ENCODE results near the gene LCE1F.

The LCE1F gene

DNA sequence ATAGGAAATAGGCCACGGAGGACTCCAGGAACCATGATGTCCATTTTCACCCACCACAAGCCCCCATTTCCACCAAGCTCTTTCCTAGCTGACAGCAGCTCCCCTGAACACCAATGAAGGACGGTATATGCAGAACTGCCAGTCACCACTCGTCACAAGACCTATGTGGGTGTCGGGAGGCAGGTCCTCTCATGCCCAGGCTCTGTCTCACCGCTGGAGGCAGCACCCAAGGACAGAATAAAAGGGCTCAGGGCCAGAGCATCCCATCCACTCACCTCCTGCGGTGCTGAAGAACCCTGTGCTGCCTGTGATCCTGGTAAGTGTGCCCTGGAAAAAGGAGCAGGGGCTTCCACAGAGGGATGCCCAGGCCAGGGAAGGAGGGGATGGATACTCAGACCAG, at the start of gene LCE1F:
Gene LCE1F, plus strand, starts transcription at position 266 of the 400 bp plus-strand sequence. CDS start 1,232 bp downstream, outside the sequence.
- no peaks in the 10 kb centered on the region for H3K4me1 ChIP-seq (ENCODE audit: insufficient read depth, low read length)
- no peaks in the 10 kb centered on the region for H3K36me3 ChIP-seq (ENCODE audit: insufficient read depth, low read length)
- H3K9ac ChIP-seq (ENCODE audit: low read depth, low read length), result no peak within 1 kb of the TSS
- no peaks in the 10 kb centered on the region for H3K9me3 ChIP-seq (ENCODE audit: control insufficient read depth, insufficient read depth, low read length)

DNA sequence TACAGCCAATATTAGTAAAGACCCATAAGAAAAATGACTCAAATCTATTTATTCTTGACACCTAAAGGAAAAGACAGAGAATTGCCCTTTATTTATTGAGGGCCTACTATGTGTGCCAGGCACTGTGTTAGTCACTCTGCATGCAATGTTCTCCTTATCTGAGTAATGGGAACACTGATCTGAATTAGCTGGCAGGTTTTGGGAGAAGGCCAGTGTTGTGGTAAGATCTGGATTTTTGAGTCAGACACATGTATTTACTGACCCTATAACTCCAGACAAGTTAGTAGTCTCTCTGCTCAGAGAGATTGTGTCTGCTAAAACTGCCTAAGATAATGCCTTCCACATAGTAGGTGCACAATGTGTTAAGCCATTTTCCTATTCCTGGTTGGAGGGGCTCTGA, 49.7 kb upstream of the LCE1F start:
- H3K4me1 ChIP-seq (ENCODE audit: insufficient read depth, low read length), result no peaks in the 10 kb centered on the region
- H3K9me3 ChIP-seq (ENCODE audit: control insufficient read depth, insufficient read depth, low read length), result no peaks in the 10 kb centered on the region

DNA sequence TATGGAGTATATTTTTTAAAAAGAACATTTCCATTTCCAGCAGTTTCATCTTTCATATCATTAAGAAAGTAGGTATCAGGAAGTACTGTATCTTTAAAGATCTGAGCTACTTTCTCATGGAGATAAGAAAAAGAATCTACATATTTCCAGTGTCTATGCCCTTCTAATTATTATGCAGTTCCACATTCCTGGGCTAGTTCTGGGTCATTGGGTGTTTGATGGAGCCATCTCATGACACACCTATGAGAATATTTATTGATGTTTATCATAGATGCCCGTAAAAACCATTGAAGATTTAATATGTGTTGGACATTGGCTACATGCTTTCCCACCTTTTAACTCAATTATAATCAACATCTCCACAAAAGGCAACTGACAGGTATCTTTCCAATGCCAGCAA, 46.0 kb upstream of the LCE1F start:
- Histone ChIP-seq H3K4me1 (ENCODE audit: insufficient read depth, low read length) (no peaks in the 10 kb centered on the region), H3K9ac (ENCODE audit: low read depth, low read length) (no peak overlapping the region), H3K36me3 (ENCODE audit: insufficient read depth, low read length) (no peaks in the 10 kb centered on the region), H3K9me3 (ENCODE audit: control insufficient read depth, insufficient read depth, low read length) (no peaks in the 10 kb centered on the region)

More for the DNA sequence above, 49.7 kb upstream of the LCE1F start:
- H3K36me3 ChIP-seq (ENCODE audit: insufficient read depth, low read length), result no peaks in the 10 kb centered on the region
- no peak overlapping the region for H3K9ac ChIP-seq (ENCODE audit: low read depth, low read length)

DNA sequence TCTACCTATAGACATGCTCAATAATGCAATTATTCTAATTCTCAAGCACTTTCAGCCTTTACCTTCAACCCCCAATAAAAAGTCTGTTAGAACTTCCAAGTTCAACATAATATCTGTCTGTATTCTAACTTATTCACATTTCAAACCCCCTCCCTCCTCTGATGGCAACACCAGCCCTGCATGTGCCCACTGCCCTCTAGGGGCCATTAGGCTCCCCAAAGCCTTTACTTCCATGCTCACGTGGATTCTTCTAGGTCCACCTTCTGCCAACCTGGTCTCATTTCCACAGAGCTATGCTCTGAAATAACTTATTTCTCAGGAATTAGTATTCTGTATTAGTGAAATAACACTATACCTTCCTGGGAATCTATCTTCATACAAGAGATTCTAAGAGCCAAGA, 39.3 kb upstream of the LCE1F start:
- no peaks in the 10 kb centered on the region for H3K9me3 ChIP-seq (ENCODE audit: control insufficient read depth, insufficient read depth, low read length)
- H3K4me1 ChIP-seq (ENCODE audit: insufficient read depth, low read length), result no peaks in the 10 kb centered on the region
- no peaks in the 10 kb centered on the region for H3K36me3 ChIP-seq (ENCODE audit: insufficient read depth, low read length)
- H3K9ac ChIP-seq (ENCODE audit: low read depth, low read length), result no peak overlapping the region

- no peaks in the 10 kb centered on the region for H3K9me3 ChIP-seq (ENCODE audit: control insufficient read depth, insufficient read depth, low read length)
- H3K36me3 ChIP-seq (ENCODE audit: insufficient read depth, low read length), result no peaks in the 10 kb centered on the region
- no peak overlapping the region for H3K9ac ChIP-seq (ENCODE audit: low read depth, low read length)
- H3K4me1 ChIP-seq (ENCODE audit: insufficient read depth, low read length), result no peaks in the 10 kb centered on the region
These were observed 36.9 kb upstream of the LCE1F start for GRCh38 chr1:152737997-152738396.

DNA sequence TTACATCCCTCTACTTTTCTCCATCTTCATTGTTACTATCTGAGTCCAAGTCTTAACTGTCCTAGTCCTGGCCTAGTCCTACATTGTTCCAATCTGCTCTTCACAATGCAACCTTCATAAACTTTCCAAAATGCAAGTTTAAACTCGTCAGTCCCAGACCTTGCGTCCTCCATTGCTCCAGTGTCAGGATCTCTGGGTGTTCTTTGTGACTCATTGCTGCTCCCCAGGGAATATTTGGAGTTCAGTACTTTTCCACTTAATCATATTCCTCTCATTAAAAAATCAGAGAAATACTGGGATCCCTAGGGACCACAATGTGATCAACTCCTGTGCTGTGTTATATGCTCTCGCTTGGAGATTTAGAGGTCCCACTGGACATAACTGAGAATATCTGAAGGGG, 35.1 kb upstream of the LCE1F start:
- no peaks in the 10 kb centered on the region for H3K9me3 ChIP-seq (ENCODE audit: control insufficient read depth, insufficient read depth, low read length)
- no peaks in the 10 kb centered on the region for H3K4me1 ChIP-seq (ENCODE audit: insufficient read depth, low read length)
- H3K9ac ChIP-seq (ENCODE audit: low read depth, low read length), result no peak overlapping the region

GRCh38 chr1:152741656-152742055, 33.3 kb upstream of the LCE1F start:
- Histone ChIP-seq H3K36me3 (ENCODE audit: insufficient read depth, low read length) (no peaks in the 10 kb centered on the region), H3K9me3 (ENCODE audit: control insufficient read depth, insufficient read depth, low read length) (no peaks in the 10 kb centered on the region), H3K4me1 (ENCODE audit: insufficient read depth, low read length) (no peaks in the 10 kb centered on the region), H3K9ac (ENCODE audit: low read depth, low read length) (no peak overlapping the region)

More for the DNA sequence above, 35.1 kb upstream of the LCE1F start:
- no peaks in the 10 kb centered on the region for H3K36me3 ChIP-seq (ENCODE audit: insufficient read depth, low read length)

DNA sequence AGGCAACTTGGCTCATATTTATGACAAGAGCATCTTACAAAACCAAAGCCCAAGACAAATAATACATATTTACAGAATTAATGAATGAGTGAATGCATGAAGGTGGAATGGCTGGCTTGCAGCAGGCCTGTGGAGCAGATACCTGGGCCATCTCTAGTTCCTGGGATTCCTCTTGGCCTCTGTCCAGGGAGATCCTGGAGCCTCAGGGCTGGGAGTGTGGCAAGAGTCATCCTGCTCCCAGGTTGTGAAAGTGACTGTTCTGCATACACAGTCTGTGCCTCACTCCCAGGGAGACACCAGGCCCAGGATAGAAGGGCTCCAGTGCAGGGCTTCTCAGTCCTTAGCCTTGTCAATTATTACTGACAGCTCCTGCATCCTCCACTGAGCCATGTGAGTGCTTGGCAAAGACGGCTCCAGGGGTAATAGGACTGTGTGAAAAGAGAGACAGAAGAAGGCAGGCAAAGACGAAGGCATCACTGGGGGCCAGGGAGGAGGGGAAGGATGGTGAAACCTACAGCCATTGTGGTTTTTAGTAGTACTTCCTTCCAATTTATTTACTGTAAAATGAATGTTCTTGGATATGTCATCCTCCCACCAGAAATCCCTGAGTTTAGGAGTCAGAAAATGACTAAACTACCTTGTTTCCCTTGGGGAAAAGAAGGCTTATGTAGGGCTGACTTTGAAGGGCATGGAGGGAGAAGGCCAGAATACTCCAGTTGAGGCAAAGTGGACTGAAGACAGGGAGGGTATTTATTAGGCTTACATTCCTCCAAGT, 31.4 kb upstream of the LCE1F start:
- Histone ChIP-seq H3K36me3 (ENCODE audit: insufficient read depth, low read length) (no peaks in the 10 kb centered on the region), H3K9me3 (ENCODE audit: control insufficient read depth, insufficient read depth, low read length) (no peaks in the 10 kb centered on the region), H3K4me1 (ENCODE audit: insufficient read depth, low read length) (no peaks in the 10 kb centered on the region), H3K9ac (ENCODE audit: low read depth, low read length) (no peak overlapping the region)

- no peaks in the 10 kb centered on the region for H3K9me3 ChIP-seq (ENCODE audit: control insufficient read depth, insufficient read depth, low read length)
- no peak overlapping the region for H3K9ac ChIP-seq (ENCODE audit: low read depth, low read length)
- H3K4me1 ChIP-seq (ENCODE audit: insufficient read depth, low read length), result no peaks in the 10 kb centered on the region
- no peaks in the 10 kb centered on the region for H3K36me3 ChIP-seq (ENCODE audit: insufficient read depth, low read length)
These were observed 29.6 kb upstream of the LCE1F start for GRCh38 chr1:152745289-152745704.

- Histone ChIP-seq H3K9me3 (ENCODE audit: control insufficient read depth, insufficient read depth, low read length) (no peaks in the 10 kb centered on the region), H3K4me1 (ENCODE audit: insufficient read depth, low read length) (no peaks in the 10 kb centered on the region), H3K9ac (ENCODE audit: low read depth, low read length) (no peak overlapping the region), H3K36me3 (ENCODE audit: insufficient read depth, low read length) (no peaks in the 10 kb centered on the region)
These were observed 29.0 kb upstream of the LCE1F start for GRCh38 chr1:152745765-152746444.

GRCh38 chr1:152747831-152748230, 27.1 kb upstream of the LCE1F start:
- no peaks in the 10 kb centered on the region for H3K4me1 ChIP-seq (ENCODE audit: insufficient read depth, low read length)
- no peak overlapping the region for H3K9ac ChIP-seq (ENCODE audit: low read depth, low read length)
- no peaks in the 10 kb centered on the region for H3K9me3 ChIP-seq (ENCODE audit: control insufficient read depth, insufficient read depth, low read length)
- H3K36me3 ChIP-seq (ENCODE audit: insufficient read depth, low read length), result no peaks in the 10 kb centered on the region

GRCh38 chr1:152752225-152752624, 22.7 kb upstream of the LCE1F start:
- H3K9me3 ChIP-seq (ENCODE audit: control insufficient read depth, insufficient read depth, low read length), result no peaks in the 10 kb centered on the region
- no peaks in the 10 kb centered on the region for H3K4me1 ChIP-seq (ENCODE audit: insufficient read depth, low read length)
- no peaks in the 10 kb centered on the region for H3K36me3 ChIP-seq (ENCODE audit: insufficient read depth, low read length)
- H3K9ac ChIP-seq (ENCODE audit: low read depth, low read length), result no peak overlapping the region

DNA sequence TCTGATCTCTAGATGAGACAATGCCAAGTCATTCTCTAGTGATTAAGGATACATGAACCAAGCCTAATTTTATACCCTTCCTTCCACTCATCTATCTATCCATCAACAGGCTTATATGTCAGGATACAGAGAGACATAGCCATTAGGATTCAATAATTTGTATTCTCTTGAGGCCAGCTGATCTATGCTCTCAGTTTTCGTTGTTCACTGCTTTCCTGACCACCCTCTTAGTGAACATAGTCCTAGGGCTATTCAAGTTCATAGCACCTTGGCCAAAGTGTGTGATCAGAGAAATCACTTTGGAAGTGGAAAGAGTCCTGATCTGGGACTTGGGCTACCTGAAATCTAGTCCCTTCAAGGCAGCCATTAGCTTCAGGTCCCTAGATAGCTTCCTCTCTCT, 21.4 kb upstream of the LCE1F start:
- Histone ChIP-seq H3K4me1 (ENCODE audit: insufficient read depth, low read length) (no peaks in the 10 kb centered on the region), H3K36me3 (ENCODE audit: insufficient read depth, low read length) (no peaks in the 10 kb centered on the region), H3K9ac (ENCODE audit: low read depth, low read length) (no peak overlapping the region), H3K9me3 (ENCODE audit: control insufficient read depth, insufficient read depth, low read length) (no peaks in the 10 kb centered on the region)

DNA sequence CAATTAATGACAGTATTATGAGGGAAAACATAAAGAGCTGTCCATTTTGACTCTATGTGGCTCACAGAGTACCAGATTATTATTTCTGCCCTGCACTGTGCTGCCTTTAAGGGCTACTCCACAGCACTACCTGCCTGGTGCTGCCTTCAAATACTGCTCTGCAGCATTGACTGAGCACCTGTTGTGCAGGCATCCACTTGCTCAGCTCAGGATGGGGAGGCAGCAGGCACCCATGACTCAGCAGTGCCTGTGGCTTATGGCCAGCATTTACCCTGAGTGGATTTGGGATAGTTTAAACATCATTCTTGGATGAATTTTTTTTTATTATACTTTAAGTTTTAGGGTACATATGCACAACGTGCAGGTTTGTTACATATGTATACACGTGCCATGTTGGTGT, 18.1 kb upstream of the LCE1F start:
- Histone ChIP-seq H3K9ac (ENCODE audit: low read depth, low read length) (no peak overlapping the region), H3K36me3 (ENCODE audit: insufficient read depth, low read length) (no peaks in the 10 kb centered on the region), H3K9me3 (ENCODE audit: control insufficient read depth, insufficient read depth, low read length) (no peaks in the 10 kb centered on the region), H3K4me1 (ENCODE audit: insufficient read depth, low read length) (no peaks in the 10 kb centered on the region)

DNA sequence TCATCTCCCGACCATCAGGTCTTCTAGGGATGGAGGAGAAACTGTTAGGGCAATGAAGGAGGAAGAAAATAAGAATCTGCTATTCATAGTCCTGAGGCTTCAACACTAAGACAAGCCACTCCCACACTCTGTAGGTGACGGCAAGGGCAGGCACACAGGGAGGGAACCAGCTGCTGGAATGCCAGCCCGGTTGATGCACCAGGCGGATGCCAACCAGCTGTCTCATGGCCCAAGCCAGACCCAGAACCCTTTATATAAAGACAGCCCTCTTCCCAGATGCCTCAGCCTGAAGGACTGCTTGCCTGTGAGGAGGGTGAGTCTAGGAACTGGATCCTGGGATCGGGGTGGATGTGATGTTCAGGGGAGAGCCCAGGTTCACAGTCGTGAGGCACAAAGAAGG, 17.2 kb upstream of the LCE1F start, which contains the start of gene KPRP:
Gene KPRP, plus strand, starts transcription at position 279 of the 400 bp plus-strand sequence. CDS start 1,564 bp downstream, outside the sequence.
- no peaks in the 10 kb centered on the region for H3K9me3 ChIP-seq (ENCODE audit: control insufficient read depth, insufficient read depth, low read length)
- no peaks in the 10 kb centered on the region for H3K4me1 ChIP-seq (ENCODE audit: insufficient read depth, low read length)
- H3K9ac ChIP-seq (ENCODE audit: low read depth, low read length), result no peak within 1 kb of the TSS
- H3K36me3 ChIP-seq (ENCODE audit: insufficient read depth, low read length), result no peaks in the 10 kb centered on the region
